Activated naive CD8-positive, alpha-beta T cell (primary cell): ENCODE data around the gene CHRD.

ENCODE experiments used
- H3K27ac Mint-ChIP-seq: one replicate; pipeline ENCODE4 v1.8.0; 2021; ENCODE audit warnings: mixed read lengths
- H3K27me3 Mint-ChIP-seq: one replicate; pipeline ENCODE4 v1.8.0; 2021; ENCODE audit warnings: mixed read lengths
- H3K36me3 Mint-ChIP-seq: one replicate; pipeline ENCODE4 v1.8.0; 2021; ENCODE audit warnings: mixed read lengths
- H3K4me1 Mint-ChIP-seq: one replicate; pipeline ENCODE4 v1.8.0; 2021; ENCODE audit warnings: low read depth, mixed read lengths
- H3K4me3 Mint-ChIP-seq: one replicate; pipeline ENCODE4 v1.8.0; 2021; ENCODE audit warnings: mild to moderate bottlenecking, mixed read lengths
- H3K9me3 Mint-ChIP-seq: one replicate; pipeline ENCODE4 v1.8.0; 2021; ENCODE audit warnings: low read depth, mixed read lengths

Gene CHRD

DNA sequence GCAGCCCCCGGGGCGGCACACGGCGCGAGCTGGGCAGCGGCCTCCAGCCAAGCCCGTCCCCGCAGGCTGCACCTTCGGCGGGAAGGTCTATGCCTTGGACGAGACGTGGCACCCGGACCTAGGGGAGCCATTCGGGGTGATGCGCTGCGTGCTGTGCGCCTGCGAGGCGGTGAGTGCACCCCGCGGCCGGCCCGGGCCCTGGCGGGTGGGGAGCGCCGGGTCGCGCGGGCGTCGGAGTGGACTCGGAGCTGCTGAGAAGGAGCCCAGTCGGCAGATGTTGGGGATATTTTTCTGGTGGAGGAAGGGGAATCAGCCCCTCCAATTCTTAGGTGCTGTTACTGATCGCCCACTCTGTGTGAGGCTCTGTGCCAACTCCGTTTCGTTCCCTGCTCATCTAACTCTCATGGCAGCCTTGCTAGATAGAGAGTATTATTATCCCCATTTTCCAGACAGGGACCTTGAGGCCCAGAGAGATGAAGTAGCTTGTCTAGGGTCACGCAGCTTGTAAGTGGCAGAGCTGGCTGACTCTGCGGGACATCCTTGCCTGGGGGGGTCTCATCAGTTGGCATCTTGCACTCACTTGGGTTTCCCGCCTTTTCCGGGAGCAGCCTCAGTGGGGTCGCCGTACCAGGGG lies 890 bp downstream of the CHRD start:
- Mint-ChIP-seq H3K9me3 (no peaks in the 10 kb centered on the region), H3K27me3 (peaks cover 19% of the 10 kb centered on the region), H3K36me3 (no peaks in the 10 kb centered on the region), H3K27ac (no peak overlapping the region), H3K4me3 (peak overlapping the region; percentile 82), H3K4me1 (peaks cover 5% of the 10 kb centered on the region)

DNA sequence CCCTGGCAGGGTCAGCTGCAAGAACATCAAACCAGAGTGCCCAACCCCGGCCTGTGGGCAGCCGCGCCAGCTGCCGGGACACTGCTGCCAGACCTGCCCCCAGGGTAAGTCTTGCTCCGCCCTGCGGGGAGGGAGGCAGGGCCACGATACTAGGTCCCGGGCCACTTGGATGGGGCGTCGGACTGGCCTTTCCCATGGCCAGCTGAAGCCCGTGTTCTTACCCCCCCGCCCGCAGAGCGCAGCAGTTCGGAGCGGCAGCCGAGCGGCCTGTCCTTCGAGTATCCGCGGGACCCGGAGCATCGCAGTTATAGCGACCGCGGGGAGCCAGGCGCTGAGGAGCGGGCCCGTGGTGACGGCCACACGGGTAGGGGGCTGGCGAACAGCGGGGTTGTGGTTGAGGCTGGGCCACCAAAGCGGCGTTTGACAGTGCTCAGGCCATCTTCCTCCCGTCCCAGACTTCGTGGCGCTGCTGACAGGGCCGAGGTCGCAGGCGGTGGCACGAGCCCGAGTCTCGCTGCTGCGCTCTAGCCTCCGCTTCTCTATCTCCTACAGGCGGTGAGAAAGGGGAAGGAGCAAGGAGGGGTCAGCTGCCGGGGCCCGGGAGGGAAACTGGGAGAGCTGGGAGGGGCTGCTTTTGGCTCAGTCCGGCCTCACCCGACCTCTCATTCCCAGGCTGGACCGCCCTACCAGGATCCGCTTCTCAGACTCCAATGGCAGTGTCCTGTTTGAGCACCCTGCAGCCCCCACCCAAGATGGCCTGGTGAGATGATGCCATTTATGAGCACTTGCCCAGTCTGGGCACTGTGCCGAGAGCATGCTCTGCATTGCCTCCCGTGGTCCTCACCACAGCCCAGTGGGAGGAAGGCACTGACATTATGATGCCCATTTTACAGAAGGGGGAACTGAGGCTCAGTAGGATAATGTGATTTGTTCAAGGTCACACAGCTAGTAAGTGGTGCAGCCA lies 1.7 kb downstream of the CHRD start:
- H3K36me3 Mint-ChIP-seq, result no peaks in the 10 kb centered on the region
- peak overlapping the region; percentile 82 for H3K4me3 Mint-ChIP-seq
- peaks cover 19% of the 10 kb centered on the region for H3K27me3 Mint-ChIP-seq
- H3K27ac Mint-ChIP-seq, result no peak overlapping the region
- H3K4me1 Mint-ChIP-seq, result peaks cover 5% of the 10 kb centered on the region
- H3K9me3 Mint-ChIP-seq, result no peaks in the 10 kb centered on the region

DNA sequence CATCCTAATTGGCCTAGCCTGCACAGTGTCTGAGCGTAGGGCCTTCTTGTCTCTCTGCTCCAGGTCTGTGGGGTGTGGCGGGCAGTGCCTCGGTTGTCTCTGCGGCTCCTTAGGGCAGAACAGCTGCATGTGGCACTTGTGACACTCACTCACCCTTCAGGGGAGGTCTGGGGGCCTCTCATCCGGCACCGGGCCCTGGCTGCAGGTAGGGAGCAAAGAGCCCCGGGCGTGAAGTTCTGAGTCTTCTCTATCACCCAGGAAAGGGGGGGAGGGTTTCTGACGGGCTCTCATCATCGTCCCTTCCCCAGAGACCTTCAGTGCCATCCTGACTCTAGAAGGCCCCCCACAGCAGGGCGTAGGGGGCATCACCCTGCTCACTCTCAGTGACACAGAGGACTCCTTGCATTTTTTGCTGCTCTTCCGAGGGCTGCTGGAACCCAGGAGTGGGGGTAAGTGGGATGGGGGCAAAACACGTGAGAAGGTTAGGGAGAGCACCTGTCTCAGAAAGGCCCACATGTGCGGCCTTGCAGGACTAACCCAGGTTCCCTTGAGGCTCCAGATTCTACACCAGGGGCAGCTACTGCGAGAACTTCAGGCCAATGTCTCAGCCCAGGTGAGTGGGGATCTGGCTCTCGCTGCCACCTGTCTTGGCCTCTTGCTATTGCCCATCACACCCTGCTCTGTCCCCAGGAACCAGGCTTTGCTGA lies 2.6 kb downstream of the CHRD start:
- Mint-ChIP-seq H3K4me3 (no peak overlapping the region), H3K27me3 (peaks cover 19% of the 10 kb centered on the region), H3K4me1 (peaks cover 5% of the 10 kb centered on the region), H3K9me3 (no peaks in the 10 kb centered on the region), H3K36me3 (no peaks in the 10 kb centered on the region), H3K27ac (no peak overlapping the region)

DNA sequence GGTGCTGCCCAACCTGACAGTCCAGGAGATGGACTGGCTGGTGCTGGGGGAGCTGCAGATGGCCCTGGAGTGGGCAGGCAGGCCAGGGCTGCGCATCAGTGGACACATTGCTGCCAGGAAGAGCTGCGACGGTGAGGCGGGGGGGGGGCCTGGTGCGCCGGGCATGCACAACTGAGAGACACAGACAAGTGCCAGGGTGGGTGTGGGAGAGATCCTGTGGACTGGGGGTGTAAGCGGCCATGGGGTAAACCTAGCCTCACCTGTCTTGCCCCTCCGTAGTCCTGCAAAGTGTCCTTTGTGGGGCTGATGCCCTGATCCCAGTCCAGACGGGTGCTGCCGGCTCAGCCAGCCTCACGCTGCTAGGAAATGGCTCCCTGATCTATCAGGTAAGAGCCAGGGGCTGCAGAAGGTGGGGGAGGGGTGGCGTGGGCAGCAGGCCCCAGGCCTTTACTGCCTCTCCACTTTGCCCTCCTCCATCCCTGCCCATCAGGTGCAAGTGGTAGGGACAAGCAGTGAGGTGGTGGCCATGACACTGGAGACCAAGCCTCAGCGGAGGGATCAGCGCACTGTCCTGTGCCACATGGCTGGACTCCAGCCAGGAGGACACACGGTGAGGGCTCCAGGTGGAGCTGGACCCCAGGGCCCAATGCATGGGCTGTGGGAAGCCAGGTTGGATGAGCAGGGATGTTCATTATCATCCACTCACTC lies 3.3 kb downstream of the CHRD start:
- Mint-ChIP-seq H3K4me1 (peaks cover 5% of the 10 kb centered on the region), H3K36me3 (no peaks in the 10 kb centered on the region), H3K9me3 (no peaks in the 10 kb centered on the region), H3K4me3 (no peak overlapping the region), H3K27ac (no peak overlapping the region), H3K27me3 (peaks cover 19% of the 10 kb centered on the region)

DNA sequence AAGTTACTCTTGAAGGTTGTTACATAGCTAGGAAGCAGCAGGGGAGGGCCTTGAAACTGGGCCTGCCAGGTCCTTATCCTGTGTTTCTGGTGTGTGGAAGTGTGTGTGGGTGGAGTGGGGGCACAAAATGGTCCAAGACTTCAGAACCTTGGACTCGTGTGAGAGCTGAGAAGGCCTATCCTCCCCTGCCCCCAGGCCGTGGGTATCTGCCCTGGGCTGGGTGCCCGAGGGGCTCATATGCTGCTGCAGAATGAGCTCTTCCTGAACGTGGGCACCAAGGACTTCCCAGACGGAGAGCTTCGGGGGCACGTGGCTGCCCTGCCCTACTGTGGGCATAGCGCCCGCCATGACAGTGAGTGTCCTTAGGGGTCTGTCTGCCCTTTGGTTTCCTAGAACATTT lies 4.5 kb downstream of the CHRD start:
- H3K36me3 Mint-ChIP-seq, result no peaks in the 10 kb centered on the region
- H3K4me1 Mint-ChIP-seq, result peaks cover 2% of the 10 kb centered on the region
- H3K27me3 Mint-ChIP-seq, result peaks cover 12% of the 10 kb centered on the region
- no peaks in the 10 kb centered on the region for H3K9me3 Mint-ChIP-seq
- no peak overlapping the region for H3K27ac Mint-ChIP-seq
- no peak overlapping the region for H3K4me3 Mint-ChIP-seq

DNA sequence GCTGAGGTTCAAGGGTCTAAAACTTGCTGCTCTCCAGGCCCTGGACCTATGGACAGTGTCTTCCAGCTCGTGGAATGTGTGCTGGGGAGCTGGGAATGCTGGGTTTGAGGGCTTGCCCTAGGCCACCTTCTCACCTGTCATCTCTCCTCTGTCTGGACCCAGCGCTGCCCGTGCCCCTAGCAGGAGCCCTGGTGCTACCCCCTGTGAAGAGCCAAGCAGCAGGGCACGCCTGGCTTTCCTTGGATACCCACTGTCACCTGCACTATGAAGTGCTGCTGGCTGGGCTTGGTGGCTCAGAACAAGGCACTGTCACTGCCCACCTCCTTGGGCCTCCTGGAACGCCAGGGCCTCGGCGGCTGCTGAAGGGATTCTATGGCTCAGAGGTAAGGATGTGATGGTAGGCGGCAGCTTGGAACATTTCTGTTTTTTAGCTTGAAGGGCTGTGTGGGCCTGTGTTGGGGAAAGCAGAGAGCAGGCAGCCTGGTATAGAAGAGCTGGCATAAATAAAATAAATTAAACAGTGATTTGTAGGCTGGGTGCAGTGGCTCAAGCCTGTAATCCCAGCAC lies 5.1 kb downstream of the CHRD start:
- no peaks in the 10 kb centered on the region for H3K36me3 Mint-ChIP-seq
- H3K9me3 Mint-ChIP-seq, result no peaks in the 10 kb centered on the region
- no peak overlapping the region for H3K27ac Mint-ChIP-seq
- H3K4me3 Mint-ChIP-seq, result no peak overlapping the region
- peaks cover 2% of the 10 kb centered on the region for H3K4me1 Mint-ChIP-seq
- peaks cover 11% of the 10 kb centered on the region for H3K27me3 Mint-ChIP-seq

DNA sequence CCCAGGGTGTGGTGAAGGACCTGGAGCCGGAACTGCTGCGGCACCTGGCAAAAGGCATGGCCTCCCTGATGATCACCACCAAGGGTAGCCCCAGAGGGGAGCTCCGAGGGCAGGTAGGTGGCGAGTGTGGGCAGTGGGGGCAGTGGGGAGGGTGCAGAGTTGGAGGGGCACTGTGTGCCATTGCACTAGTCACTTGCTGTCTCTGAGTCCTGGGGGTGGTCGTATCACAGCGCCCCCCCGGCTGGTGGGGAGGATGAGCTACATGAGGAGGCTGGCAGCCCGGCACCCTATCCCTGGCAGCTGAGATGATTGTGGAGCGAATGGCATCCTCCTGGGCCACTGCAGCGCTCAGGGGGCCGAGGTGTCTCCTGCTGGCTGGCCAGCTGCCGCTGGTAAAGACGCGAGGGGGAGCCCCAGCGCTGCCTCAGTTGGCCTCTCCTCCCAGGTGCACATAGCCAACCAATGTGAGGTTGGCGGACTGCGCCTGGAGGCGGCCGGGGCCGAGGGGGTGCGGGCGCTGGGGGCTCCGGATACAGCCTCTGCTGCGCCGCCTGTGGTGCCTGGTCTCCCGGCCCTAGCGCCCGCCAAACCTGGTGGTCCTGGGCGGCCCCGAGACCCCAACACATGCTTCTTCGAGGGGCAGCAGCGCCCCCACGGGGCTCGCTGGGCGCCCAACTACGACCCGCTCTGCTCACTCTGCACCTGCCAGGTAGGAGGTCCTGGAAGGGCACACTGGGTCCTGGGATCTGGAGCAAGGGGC lies 6.4 kb downstream of the CHRD start:
- no peak overlapping the region for H3K4me3 Mint-ChIP-seq
- H3K4me1 Mint-ChIP-seq, result no peaks in the 10 kb centered on the region
- peaks cover 11% of the 10 kb centered on the region for H3K27me3 Mint-ChIP-seq
- no peaks in the 10 kb centered on the region for H3K36me3 Mint-ChIP-seq
- no peaks in the 10 kb centered on the region for H3K9me3 Mint-ChIP-seq
- H3K27ac Mint-ChIP-seq, result no peak overlapping the region

DNA sequence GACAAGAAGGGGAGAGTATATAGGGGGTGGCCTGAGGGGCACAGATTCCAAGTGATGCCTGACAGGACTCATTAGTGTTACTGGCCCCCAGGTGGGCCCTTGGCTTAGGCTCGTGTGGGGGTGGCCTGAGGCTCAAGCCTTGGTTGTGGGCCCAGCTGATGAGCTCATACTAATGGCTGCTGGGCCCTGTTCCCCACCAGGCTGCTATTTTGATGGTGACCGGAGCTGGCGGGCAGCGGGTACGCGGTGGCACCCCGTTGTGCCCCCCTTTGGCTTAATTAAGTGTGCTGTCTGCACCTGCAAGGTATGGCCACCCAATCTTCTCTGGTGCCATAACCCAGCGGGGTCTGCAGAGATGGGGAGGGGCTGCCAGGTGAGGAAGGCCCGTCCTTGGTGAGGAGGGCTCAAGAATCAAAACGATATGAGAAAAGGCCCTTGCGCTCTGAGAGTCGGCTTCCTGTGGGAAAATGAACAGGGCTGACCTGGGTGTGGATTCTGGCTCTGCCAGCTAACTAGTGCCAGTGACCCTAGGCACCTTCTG lies 7.4 kb downstream of the CHRD start:
- Mint-ChIP-seq H3K9me3 (no peaks in the 10 kb centered on the region), H3K36me3 (no peaks in the 10 kb centered on the region), H3K27me3 (peaks cover 9% of the 10 kb centered on the region), H3K27ac (no peak overlapping the region), H3K4me1 (no peaks in the 10 kb centered on the region), H3K4me3 (no peak overlapping the region)

DNA sequence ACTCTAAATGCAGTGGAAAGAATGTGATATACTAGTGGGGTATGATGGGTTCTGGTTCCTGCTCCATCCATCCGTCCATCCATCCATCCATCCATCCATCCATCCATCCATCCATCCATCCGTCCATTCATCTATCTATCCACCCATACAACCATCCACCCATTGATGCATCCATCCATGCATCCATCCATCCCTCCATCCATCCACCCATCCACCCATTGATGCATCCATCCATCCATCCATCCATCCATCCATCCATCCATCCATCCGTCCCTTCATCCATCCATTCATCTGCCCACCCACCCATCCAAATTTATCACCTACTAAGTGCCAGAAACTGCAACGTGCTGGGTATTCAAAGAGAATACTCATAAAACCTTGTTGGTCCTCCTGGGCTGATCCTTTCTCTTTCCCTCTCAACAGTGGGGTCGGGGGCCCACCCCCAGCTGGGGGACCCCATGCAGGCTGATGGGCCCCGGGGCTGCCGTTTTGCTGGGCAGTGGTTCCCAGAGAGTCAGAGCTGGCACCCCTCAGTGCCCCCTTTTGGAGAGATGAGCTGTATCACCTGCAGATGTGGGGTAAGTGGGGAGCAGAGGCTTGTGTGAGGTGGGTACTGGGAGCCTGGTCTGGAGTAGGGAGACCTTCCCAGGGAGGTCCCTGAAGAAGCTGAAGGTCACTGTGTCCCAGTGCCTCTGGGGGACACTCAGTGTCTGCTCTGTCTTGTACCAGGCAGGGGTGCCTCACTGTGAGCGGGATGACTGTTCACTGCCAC lies 8.5 kb downstream of the CHRD start:
- Mint-ChIP-seq H3K4me3 (no peak overlapping the region), H3K9me3 (no peaks in the 10 kb centered on the region), H3K27ac (no peak overlapping the region), H3K27me3 (peaks cover 9% of the 10 kb centered on the region), H3K4me1 (no peaks in the 10 kb centered on the region), H3K36me3 (no peaks in the 10 kb centered on the region)

DNA sequence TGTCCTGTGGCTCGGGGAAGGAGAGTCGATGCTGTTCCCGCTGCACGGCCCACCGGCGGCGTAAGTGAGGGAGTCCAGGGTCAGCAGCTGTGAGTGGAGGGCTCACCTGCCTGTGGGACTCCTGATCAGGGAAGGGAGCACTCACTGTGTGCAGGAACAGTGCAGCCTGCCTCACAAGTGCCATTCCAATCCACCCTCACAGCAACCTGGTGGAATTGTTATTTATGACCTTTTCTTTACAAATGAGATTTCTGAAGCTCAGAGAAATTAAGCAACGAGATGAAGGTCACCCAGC lies 9.0 kb downstream of the CHRD start:
- Mint-ChIP-seq H3K36me3 (no peaks in the 10 kb centered on the region), H3K4me1 (no peaks in the 10 kb centered on the region), H3K9me3 (no peaks in the 10 kb centered on the region), H3K27me3 (peaks cover 9% of the 10 kb centered on the region), H3K27ac (no peak overlapping the region), H3K4me3 (no peak overlapping the region)

DNA sequence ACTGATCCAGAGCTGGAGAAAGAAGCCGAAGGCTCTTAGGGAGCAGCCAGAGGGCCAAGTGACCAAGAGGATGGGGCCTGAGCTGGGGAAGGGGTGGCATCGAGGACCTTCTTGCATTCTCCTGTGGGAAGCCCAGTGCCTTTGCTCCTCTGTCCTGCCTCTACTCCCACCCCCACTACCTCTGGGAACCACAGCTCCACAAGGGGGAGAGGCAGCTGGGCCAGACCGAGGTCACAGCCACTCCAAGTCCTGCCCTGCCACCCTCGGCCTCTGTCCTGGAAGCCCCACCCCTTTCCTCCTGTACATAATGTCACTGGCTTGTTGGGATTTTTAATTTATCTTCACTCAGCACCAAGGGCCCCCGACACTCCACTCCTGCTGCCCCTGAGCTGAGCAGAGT lies 9.5 kb downstream of the CHRD start:
- H3K4me1 Mint-ChIP-seq, result no peaks in the 10 kb centered on the region
- peaks cover 4% of the 10 kb centered on the region for H3K27me3 Mint-ChIP-seq
- no peak overlapping the region for H3K27ac Mint-ChIP-seq

DNA sequence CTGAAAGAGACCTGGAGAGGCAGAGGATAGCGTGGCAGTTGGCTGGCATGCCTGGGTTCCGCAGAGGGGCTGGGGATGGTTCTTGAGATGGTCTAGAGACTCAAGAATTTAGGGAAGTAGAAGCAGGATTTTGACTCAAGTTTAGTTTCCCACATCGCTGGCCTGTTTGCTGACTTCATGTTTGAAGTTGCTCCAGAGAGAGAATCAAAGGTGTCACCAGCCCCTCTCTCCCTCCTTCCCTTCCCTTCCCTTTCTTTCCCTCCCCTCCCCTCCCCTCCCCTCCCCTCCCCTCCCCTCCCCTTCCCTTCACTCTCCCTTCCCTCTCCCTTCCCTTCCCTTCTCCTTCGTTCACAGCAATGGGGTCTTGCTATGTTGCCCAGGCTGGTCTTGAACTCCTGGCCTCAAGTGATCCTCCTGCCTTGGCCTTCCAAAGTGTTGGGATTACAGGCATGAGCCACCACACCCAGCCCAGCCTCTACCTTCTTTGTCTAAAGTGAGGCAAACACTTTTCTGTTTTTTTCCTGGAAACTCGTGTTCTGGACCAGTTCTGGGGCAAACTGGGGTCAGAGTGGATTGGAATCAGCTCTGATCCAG lies 10.2 kb downstream of the CHRD start:
- no peak overlapping the region for H3K27ac Mint-ChIP-seq
- no peaks in the 10 kb centered on the region for H3K36me3 Mint-ChIP-seq
- peaks cover 2% of the 10 kb centered on the region for H3K27me3 Mint-ChIP-seq

More for the DNA sequence above, 9.5 kb downstream of the CHRD start:
- no peak overlapping the region for H3K4me3 Mint-ChIP-seq
- H3K9me3 Mint-ChIP-seq, result no peaks in the 10 kb centered on the region
- no peaks in the 10 kb centered on the region for H3K36me3 Mint-ChIP-seq

DNA sequence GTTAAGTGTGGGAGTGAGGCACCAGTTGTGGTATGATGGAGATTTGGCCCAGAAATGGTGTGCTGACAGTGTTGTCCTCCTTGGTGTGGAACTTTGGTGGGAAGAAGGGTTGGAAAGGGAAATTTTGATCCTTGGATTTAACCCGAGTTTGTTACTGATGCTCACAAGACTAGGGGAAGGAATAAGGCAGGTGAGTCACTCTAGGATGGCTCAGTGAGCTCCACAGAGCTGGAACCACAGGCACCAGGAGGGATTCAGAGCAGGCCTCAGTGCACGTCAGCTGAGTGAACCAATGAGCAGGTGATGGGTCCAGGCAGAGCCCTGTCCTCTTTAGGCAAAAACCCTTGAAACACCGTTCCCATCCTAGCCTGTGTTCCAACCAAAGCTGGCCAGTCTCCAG lies 11.4 kb downstream of the CHRD start:
- no peaks in the 10 kb centered on the region for H3K36me3 Mint-ChIP-seq
- H3K27ac Mint-ChIP-seq, result no peak overlapping the region
- H3K9me3 Mint-ChIP-seq, result no peaks in the 10 kb centered on the region
- H3K4me3 Mint-ChIP-seq, result no peak overlapping the region
- no peaks in the 10 kb centered on the region for H3K4me1 Mint-ChIP-seq
- no peaks in the 10 kb centered on the region for H3K27me3 Mint-ChIP-seq

More for the DNA sequence above, 10.2 kb downstream of the CHRD start:
- Mint-ChIP-seq H3K4me3 (no peak overlapping the region), H3K9me3 (no peaks in the 10 kb centered on the region), H3K4me1 (no peaks in the 10 kb centered on the region)
